HG02759 (cell line): ENCODE data around the gene CLEC3B.
"Not testable (repeated sequence)": the region's sequence is repeated elsewhere in the genome, so short reads cannot be mapped to it uniquely, and the experiment has no call there.

Experiments used
- ATAC-seq: cut with Tn5 transposase; IDR thresholded peaks from one replicate; pipeline ENCODE4 v1.9.1; 2021; ENCODE audit warnings: mild to moderate bottlenecking, moderate library complexity; ENCODE audit not compliant: unreplicated experiment

The CLEC3B gene

DNA sequence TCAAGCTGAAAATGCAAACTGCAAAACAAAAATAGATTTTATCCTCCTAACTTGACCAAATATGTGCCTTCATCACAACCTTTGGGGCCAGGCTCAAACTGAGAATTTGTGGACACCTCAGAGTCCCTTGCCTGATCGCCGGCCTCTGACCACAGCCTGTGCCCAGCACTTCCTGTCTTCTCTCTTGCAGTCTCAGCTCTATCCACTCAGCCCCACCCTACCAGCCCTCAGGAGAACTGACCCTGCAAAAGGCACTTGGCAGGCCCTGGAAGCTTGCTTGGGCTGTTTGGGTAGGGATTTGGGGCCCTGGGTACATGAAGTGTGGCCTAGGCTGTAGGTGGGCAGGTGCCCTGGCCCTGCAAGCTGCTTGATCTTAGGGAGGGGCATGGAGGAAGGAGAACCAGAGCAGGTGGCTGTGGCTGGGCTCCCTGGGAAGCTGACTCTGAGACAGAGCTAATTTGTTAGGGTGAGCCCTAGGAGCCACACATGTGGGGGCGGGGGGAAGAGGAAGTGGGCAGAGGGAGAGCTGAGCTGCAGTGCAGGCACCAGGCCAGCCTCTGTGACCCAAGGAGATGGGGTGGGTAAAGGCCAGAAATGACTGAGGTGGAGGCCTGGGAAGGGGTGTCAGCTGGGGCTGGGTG, 8.6 kb downstream of the CLEC3B start:
- no peak for ATAC-seq

DNA sequence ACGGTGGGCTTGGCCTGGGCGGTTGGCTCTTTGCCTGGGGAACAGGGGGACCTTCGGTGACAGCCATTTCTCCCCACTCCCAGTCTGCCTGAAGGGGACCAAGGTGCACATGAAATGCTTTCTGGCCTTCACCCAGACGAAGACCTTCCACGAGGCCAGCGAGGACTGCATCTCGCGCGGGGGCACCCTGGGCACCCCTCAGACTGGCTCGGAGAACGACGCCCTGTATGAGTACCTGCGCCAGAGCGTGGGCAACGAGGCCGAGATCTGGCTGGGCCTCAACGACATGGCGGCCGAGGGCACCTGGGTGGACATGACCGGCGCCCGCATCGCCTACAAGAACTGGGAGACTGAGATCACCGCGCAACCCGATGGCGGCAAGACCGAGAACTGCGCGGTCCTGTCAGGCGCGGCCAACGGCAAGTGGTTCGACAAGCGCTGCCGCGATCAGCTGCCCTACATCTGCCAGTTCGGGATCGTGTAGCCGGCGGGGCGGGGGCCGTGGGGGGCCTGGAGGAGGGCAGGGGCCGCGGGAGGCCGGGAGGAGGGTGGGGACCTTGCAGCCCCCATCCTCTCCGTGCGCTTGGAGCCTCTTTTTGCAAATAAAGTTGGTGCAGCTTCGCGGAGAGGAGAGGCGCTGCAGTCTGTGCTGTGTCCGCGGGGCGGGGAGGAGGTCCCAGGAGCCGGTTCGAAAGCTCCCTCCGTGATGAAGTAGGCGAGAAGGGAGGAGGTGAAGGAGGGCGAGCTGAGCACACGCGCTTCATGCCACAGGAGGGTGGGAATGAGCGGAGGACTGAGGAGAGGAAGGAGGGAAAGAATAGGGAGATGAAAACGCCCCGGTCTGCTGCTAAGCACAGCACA, 9.6 kb downstream of the CLEC3B start:
- ATAC-seq = no peak

GRCh38 chr3:45037720-45038455, 11.8 kb downstream of the CLEC3B start:
- peak; percentile 57 for ATAC-seq

DNA sequence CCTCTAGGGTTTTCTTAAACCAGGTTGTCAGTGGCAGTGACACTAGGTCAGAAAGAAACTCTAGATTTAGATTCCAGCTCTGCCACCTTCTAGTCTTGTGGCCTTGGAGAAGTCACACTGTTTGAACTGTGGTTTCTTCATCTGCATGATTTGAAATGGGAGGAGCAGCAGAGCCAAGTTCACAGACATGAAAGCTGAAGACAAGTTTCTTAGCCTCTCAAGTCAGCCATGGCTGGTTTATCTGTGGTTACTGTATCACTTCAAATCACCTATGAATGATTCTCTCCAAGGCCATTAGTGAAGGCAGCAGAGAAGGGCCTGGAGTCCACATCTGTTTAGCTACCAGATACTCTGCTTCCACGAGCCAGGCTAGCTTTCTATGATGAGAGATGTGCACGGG, 15.6 kb downstream of the CLEC3B start:
- ATAC-seq = no peak

DNA sequence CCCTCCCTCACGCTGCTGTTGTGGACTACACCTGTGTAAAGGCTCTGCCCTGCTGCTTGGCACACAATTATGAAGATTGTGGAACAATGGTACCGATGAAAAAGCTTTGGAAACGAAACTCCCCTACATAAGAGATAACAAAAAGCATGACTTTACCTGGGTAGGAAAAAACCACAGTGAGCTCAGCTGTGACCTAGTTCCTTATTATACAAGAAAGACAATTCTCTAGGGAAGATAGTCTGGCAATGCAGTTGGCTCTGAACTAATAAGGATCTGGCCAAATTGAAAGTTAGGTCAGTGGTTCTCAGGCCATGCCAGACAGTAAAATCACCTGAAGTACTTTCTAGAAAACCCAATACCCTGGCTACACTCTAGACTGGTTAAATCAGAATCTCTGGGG, 16.1 kb downstream of the CLEC3B start:
- ATAC-seq = no peak

DNA sequence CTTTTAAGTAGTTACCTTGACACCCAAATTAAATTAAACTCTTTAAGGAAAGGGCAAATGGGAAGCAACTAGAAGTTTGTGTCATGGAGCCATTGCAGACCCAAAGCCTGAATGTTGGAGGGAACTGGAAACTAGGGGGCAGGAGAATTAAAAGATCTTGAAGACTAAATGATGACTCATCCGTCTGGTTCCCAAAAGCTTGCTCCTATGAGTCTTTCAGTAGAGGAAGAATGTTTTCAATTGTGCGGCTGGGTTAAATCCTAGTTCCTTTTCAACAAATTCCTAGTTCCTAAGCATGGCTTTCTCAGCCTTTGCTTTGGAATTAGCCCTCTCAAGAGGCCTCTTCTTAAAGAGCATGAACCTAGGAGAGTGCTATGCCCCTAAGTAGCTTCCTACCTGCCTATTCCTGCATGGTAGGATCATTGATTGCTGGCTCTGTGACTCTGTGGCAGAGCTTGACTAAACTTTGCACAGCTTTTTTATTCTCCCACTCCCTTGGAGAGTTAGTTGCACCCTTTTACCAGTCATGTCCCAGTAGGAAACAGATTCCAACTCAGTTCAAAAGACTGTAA, 17.7 kb downstream of the CLEC3B start:
- ATAC-seq = no peak

DNA sequence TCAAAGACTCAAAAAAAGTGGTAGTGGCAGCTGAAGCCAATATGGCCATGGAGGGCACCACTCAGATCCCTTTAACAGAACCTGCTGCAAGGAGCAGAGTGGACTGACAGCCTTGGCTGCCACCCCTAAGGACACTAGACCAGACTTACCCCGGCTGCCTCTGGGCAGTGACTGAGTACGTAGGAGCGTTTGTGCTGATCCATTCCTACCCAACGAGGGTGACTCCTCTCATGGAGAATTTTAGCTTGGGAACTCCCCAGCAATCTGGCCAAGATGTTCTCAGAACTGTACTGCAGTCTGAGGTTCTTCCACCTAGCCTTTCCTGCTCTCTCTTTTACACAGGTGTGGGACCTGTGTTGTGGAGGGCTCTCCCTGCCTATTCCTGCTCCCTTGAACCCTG, 22.1 kb downstream of the CLEC3B start:
- ATAC-seq = no peak

DNA sequence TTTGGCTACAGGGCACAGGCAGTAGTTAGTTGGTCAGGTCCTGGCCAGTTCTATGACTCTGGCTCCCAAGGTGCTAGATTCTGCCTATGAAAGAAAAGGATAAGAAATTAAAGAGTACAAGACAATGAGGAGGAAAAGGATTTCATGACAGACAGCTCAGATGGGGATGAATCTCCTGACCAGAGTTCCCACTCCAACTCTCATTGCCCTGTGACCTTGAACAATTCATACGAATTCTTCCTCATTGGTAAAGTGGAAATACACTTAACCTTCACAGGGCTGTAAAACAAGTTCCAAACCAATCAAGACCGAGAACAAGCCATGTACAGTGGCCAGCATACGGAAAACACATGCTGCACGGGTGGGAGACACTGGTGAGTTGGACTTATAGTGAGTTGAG, 23.7 kb downstream of the CLEC3B start:
- no peak for ATAC-seq

DNA sequence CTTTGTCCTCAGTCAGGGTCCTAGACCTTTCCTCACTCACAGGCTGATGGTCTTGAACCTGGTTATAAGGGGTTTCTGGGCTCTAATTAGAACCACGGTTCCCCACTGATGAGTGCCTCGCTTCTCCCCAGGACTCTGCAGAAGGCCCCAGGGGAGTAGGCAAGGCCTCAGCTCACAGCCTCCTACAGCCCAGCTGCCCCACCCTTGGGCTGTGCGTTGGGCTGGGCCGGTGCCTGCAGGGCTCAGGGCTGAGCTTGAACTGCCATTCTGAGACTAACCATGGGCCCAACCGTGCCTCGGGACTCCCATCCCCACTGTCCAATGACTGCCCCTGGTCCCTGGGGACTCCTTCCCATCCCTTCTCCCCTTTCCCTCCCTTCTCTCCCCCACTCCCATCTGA, 25.6 kb downstream of the CLEC3B start:
- no peak for ATAC-seq

- not testable (repeated sequence) for ATAC-seq
These were observed 27.7 kb downstream of the CLEC3B start for GRCh38 chr3:45053805-45054195.

DNA sequence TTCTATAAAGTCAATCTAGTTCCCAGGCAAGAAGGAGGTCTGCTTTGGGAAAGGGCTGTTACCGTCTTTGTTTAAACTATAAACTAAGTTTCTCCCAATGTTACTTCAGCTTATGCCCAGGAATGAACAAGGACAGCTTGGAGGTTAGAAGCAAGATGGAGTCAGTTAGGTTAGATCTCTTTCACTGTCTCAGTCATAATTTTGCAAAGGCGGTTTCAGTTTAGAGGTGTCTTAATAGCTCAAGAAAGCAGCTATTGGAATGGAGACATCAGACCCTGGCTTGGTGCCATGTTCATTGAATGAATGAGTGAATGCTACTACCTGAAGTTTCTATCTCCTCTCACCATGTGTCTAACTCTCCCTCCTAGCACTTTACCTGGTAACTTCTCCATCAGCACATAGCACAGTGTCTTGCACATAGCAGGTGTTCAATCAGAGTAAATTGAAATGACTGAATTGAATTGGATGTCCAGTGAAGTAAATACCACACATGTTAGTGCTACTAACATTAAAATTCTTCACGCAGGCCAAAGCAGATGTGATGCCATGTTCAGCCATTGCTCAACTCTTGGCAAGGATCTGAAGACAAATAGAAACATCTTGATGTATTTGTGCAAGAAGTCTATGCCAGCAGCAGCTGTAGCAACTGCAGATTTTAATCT, 28.2 kb downstream of the CLEC3B start:
- no peak for ATAC-seq

DNA sequence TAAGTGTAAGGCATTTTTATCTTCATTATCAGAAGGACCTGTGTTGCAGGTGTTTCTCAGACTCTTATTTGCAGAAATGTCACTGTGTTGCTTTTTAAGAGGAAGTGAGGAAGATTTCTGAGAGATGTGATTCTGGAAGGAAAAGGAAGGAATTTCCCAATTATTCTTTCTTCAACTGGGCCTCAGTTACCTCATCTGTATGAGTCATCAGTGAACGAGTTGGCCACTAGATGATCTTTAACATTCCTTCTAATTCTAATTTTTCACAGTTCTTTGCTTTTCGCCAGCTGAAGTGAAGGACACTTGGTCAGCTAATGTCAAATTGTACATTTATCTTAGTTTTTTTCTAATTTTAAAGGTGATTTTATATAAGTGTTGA, 28.9 kb downstream of the CLEC3B start:
- no peak for ATAC-seq

GRCh38 chr3:45055411-45056143, 29.5 kb downstream of the CLEC3B start:
- ATAC-seq = no peak

DNA sequence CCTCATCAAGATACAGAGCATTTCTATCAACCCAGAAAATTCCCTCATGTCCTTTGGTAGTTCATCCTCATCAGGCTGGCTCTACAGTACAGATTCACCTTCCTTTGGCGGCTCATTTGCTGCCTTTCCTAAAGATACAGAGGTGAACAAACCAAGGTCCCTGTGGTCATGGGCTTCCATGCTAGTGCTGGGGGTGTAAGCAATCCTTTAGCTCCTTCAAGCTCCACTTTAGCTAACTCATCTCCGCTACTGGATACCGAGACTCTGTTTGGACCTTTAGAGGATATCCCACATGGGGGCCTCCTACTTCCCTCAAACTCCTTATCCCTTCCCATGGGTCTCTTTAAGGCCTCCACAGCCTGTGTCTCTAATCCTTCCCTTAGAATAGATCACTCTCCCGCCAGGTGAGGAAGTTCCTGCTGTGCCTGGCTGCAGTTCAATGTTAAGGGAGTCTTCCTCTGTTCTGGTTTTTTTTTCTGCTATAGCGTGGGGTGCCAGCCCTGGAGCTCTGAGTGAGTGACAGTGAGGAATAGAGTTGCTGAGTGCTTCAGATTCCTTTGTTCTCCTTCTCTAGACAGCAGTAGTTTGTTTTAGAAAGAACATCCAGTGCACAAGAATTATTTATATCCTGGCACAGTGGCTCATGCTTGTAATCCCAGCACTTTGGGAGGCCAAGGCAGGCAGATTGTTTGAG, 30.7 kb downstream of the CLEC3B start:
- ATAC-seq = no peak

DNA sequence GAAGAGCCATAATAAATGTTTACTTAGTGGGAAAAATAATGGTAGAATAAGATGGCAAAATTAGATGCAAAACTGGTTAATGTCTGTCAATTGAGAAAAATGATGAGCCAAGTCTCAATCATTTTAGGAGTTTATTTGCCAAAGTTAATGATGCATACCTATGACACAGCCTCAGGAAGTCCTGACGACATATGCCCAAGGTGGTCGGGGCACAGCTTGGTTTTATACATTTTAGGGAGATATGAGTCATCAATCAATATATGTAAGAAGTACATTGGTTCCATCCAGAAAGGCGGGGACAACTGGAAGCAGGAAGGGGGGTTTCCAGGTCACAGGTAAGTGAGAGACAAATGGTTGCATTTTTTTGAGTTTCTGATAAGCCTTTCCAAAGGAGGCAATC, 31.5 kb downstream of the CLEC3B start:
- ATAC-seq = no peak

GRCh38 chr3:45059132-45059531, 33.0 kb downstream of the CLEC3B start:
- no peak for ATAC-seq

DNA sequence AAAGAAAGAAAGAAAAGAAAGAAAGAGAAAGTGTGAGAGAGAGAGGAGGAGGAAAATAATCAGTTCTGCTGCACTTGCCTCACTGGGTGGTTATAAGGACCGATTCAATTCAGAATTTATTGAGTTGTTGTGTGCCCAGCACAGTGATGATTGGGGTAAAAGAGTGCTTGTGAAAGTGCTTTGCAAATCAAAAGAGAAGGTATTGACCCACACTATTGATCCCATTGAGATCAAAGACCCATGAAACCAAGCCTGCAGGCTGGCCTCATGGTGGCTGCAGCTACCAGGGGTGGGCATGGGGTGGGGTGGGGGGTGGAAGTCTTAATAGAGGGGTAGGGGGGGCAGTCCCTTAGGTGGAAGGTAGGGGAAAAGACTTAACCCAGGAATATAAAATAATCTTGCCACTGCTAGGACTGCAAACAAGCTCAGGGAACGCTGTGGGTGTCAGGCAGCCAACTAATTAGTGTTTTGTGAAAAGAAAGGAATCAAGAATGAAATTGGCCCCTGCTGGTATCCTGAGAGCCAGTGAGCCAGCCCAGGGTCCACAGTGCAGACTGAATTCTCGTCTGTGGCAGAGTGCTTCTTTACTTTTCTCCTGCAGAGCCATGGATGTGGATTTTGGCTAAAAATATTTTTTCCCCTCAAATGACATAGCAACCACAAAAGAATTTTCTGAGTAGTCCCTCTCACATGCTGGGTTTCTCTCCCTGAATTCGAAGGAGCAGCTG, 34.2 kb downstream of the CLEC3B start:
- ATAC-seq = no peak

- no peak for ATAC-seq
These were observed 36.6 kb downstream of the CLEC3B start for GRCh38 chr3:45062697-45063070.
